SH-SY5Y (cell line): ENCODE results near the gene SARDH.

ENCODE experiments used
- GATA2 ChIP-seq: IDR thresholded peaks from 2 replicates; pipeline ENCODE4 v1.6.1; 2011; ENCODE audit warnings: mild to moderate bottlenecking, low read depth, low read length
- GATA3 ChIP-seq: IDR thresholded peaks from 2 replicates; pipeline ENCODE4 v1.6.1; 2011; ENCODE audit warnings: low read depth, mild to moderate bottlenecking, low read length, moderate library complexity

DNA sequence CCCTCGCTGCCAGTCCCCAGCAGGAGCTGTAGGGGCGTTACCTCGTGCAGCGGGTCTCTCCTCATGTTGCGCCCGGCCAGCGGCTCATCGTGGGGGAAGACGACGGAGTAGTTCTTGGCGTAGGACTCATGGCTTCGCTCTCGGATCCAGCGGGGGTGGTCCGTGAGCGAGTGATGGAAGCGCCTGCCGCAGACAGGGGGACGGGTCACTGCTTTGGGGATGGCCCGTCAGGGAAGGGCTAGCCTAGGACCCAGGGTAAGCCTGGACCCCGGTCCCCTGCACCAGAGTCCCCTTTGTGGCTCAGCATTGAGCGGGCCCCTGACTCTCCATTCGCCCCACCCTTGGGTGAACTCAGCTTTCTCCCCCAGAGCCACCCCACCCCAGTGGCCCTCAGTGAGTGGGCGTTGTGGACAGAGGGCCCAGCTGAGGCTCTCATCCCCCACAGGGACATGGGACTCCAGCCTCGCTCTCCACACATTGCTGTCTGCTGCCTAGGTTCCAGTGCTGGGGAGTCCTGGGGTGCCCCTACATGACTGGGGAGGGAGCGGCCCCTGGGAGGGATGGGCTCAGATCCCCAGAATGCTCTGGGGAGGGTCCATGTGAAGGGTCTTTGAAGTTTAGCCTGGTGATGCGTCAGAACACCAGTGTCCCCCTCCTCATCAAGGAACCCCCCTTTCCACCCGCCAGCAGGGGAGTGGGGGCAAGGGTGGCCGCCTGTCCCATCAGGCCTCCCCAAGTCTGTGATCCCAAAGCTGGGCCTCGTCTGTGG is 29.7 kb downstream of the SARDH start:
- TF ChIP-seq GATA2 (no peak), GATA3 (no peak)
